CD14-positive monocyte (primary cell): ENCODE results near the gene TICAM1. TPM values are rescaled to one million over a fixed set of nuclear protein-coding genes. Genes with fewer than 3 reads are reported as not detected.
"Not testable (repeated sequence)": the region's sequence is repeated elsewhere in the genome, so short reads cannot be mapped to it uniquely, and the experiment has no call there.

Source experiments
- DNase-seq, 3 donors: peaks; one replicate each; pipeline ENCODE4 v3.0.0-alpha.2; 2011 to 2022
- H2AFZ ChIP-seq: 2 replicates; pipeline ENCODE4 v1.6.0; 2012; ENCODE audit warnings: mild to moderate bottlenecking, low read depth, low read length, inconsistent platforms; ENCODE audit not compliant: insufficient read depth, poor library complexity, severe bottlenecking
- H3K27ac ChIP-seq, 2 donors: 1 replicate in 1 of 2; 2 replicates in 1 of 2; pipeline ENCODE4 v1.5.1; 2012 to 2013; ENCODE audit warnings: low read length in 2 of 2, control low read depth in 1 of 2, inconsistent platforms in 1 of 2, low read depth in 1 of 2, mild to moderate bottlenecking in 1 of 2
- H3K27me3 ChIP-seq, 2 donors: one replicate each; pipeline versions ENCODE4 v1.6.0 to v1.6.1; 2011 to 2013; ENCODE audit warnings: low read length in 2 of 2; ENCODE audit not compliant: control insufficient read depth in 2 of 2, insufficient read depth in 2 of 2
- H3K36me3 ChIP-seq, 2 donors: replicated peaks in 1 of 2; 1 replicate in 1 of 2; 2 replicates in 1 of 2; pipeline versions ENCODE4 v1.5.1 to v1.6.1; 2012 to 2013; ENCODE audit warnings: low read length in 2 of 2, control low read depth in 1 of 2, inconsistent platforms in 1 of 2, mild to moderate bottlenecking in 1 of 2; ENCODE audit not compliant: insufficient read depth in 2 of 2, control insufficient read depth in 1 of 2
- H3K4me1 ChIP-seq, 2 donors: 1 replicate in 1 of 2; 2 replicates in 1 of 2; pipeline versions ENCODE4 v1.5.1 to v1.6.1; 2012 to 2013; ENCODE audit warnings: low read length in 2 of 2, control low read depth in 1 of 2, inconsistent platforms in 1 of 2, mild to moderate bottlenecking in 1 of 2, moderate library complexity in 1 of 2; ENCODE audit not compliant: insufficient read depth in 2 of 2, control insufficient read depth in 1 of 2
- H3K4me2 ChIP-seq: replicated peaks from 2 replicates; pipeline ENCODE3; 2012; ENCODE audit warnings: low read length, moderate library complexity, mild to moderate bottlenecking; ENCODE audit not compliant: poor library complexity, severe bottlenecking; ENCODE audit errors: extremely low read depth
- H3K4me3 ChIP-seq, 3 experiments: fragments of 200-600 bp in 1 of 3; sonication (generic) in 1 of 3; replicated peaks in 1 of 3; 1 replicate in 2 of 3; 2 replicates in 1 of 3; pipeline ENCODE4 v1.5.1; 2011 to 2013; ENCODE audit warnings: low read length in 3 of 3, mild to moderate bottlenecking in 3 of 3, control low read depth in 2 of 3, low read depth in 2 of 3, inconsistent platforms in 1 of 3, moderate library complexity in 1 of 3
- H3K79me2 ChIP-seq: 2 replicates; pipeline ENCODE4 v1.6.0; 2012; ENCODE audit warnings: mild to moderate bottlenecking, control low read depth, inconsistent platforms, low read length, moderate library complexity; ENCODE audit not compliant: insufficient read depth
- H3K9ac ChIP-seq: 2 replicates; pipeline ENCODE4 v1.6.0; 2017; ENCODE audit warnings: low read length, mild to moderate bottlenecking; ENCODE audit not compliant: insufficient read depth, poor library complexity, severe bottlenecking
- H3K9me3 ChIP-seq, 2 donors: replicated peaks in 1 of 2; 1 replicate in 1 of 2; 2 replicates in 1 of 2; pipeline versions ENCODE4 v1.5.1 to v1.6.1; 2012 to 2013; ENCODE audit warnings: low read length in 2 of 2, control low read depth in 1 of 2; ENCODE audit not compliant: control insufficient read depth in 1 of 2, insufficient read depth in 1 of 2
- H4K20me1 ChIP-seq: 2 replicates; pipeline ENCODE4 v1.6.0; 2012; ENCODE audit warnings: mild to moderate bottlenecking, low read length, control low read depth, moderate library complexity; ENCODE audit not compliant: insufficient read depth
- H3K27ac Mint-ChIP-seq, 7 donors: one replicate each; pipeline ENCODE4 v1.8.0; 2020; ENCODE audit warnings: mild to moderate bottlenecking in 7 of 7, mixed read lengths in 7 of 7, moderate library complexity in 6 of 7, inconsistent platforms in 2 of 7
- H3K27me3 Mint-ChIP-seq, 3 donors: one replicate each; pipeline ENCODE4 v1.8.0; 2021 to 2022; ENCODE audit warnings: low read depth in 3 of 3, mild to moderate bottlenecking in 3 of 3, mixed read lengths in 3 of 3, moderate library complexity in 3 of 3, inconsistent platforms in 1 of 3
- H3K36me3 Mint-ChIP-seq, 2 donors: one replicate each; pipeline ENCODE4 v1.8.0; 2020; ENCODE audit warnings: mixed read lengths in 2 of 2, inconsistent platforms in 1 of 2, mild to moderate bottlenecking in 1 of 2
- H3K4me1 Mint-ChIP-seq: one replicate; pipeline ENCODE4 v1.8.0; 2020; ENCODE audit warnings: mild to moderate bottlenecking, mixed read lengths
- H3K4me3 Mint-ChIP-seq, 2 donors: one replicate each; pipeline ENCODE4 v1.8.0; 2020; ENCODE audit warnings: mild to moderate bottlenecking in 2 of 2, mixed read lengths in 2 of 2, moderate library complexity in 1 of 2
- H3K9me3 Mint-ChIP-seq, 7 donors: one replicate each; pipeline ENCODE4 v1.8.0; 2020 to 2022; ENCODE audit warnings: mixed read lengths in 7 of 7, mild to moderate bottlenecking in 6 of 7, moderate library complexity in 6 of 7, inconsistent platforms in 2 of 7
- WGBS: methylation state at CpG from one replicate; pipeline ENCODE4 v1.1.5; 2013; ENCODE audit warnings: missing lambda C conversion rate; ENCODE audit not compliant: insufficient coverage; 5-methylcytosine and 5-hydroxymethylcytosine counted together
- intact Hi-C, 2 donors: fragments of 100-400 bp; cut with micrococcal nuclease; formaldehyde crosslinking; loops; one replicate each; pipeline versions ENCODE4 v1.15.0 to v1.15.1; 2023
- polyA plus RNA-seq, 3 donors: library from polyadenylated mRNA; depleted of rRNA in 1 of 3; unstranded in 2 of 3; stranded (reverse) in 1 of 3; fragments of 300-500 nt in 2 of 3; fragments of >200 nt in 1 of 3; fragmentation: Illumina TruSeq in 2 of 3; gene quantifications; 1 replicate in 2 of 3; 2 replicates in 1 of 3; pipeline ENCODE4 v1.2.3, GENCODE V29; 2012 to 2021

TICAM1 gene
- polyA plus RNA-seq, 3 donors: 5.9 to 10.7 (median 9.2) TPM

- H3K36me3 ChIP-seq: peaks cover 31 to 45% of the 10 kb centered on the region in 2 donors
- WGBS: 91% methylated on average over 23 of the region's 24 CpGs
Measured at GRCh38 chr19:4792866-4793195, 38.7 kb downstream of the TICAM1 start.

GRCh38 chr19:4792019-4792865 is 39.3 kb downstream of the TICAM1 start:
- Mint-ChIP-seq H3K36me3 (peaks cover 30 to 48% of the 10 kb centered on the region in 2 donors), H3K4me3 (peak overlapping the region; percentile 71 to 78), H3K4me1 (peaks cover 21% of the 10 kb centered on the region), H3K27ac (peak overlapping the region in 6 of 7 donors; percentile 54 to 89 (median 73)), H3K27me3 (peaks cover 0 to 11% (median 10%) of the 10 kb centered on the region in 3 donors)
- Histone ChIP-seq H2AFZ (peak overlapping the region; percentile 89), H3K27ac (peak overlapping the region in 1 of 2 donors; percentile 92), H4K20me1 (peaks cover 32% of the 10 kb centered on the region), H3K36me3 (peaks cover 31 to 40% of the 10 kb centered on the region in 2 donors), H3K4me1 (peaks cover 20 to 27% of the 10 kb centered on the region in 2 donors), H3K79me2 (peaks cover 51% of the 10 kb centered on the region), H3K9ac (peak overlapping the region; percentile 90), H3K4me3 (peak overlapping the region; percentile 79 to 89 (median 79)), H3K4me2 (peak overlapping the region; percentile 76)
- H3K9me3 ChIP-seq, H3K27me3 ChIP-seq, H3K9me3 Mint-ChIP-seq, DNase-seq: not testable (repeated sequence)
- 14% methylated on average over 75 of the region's 75 CpGs for WGBS
- intact Hi-C loops: loop anchor here in 1 of 2 donors (5.0 kb wide), 1 partner anchor 120 kb away; the partner anchor contains the start of gene MYDGF

More at GRCh38 chr19:4792866-4793195, 38.7 kb downstream of the TICAM1 start:
- Mint-ChIP-seq H3K4me3 (peak overlapping the region; percentile 71 to 78), H3K27ac (peak overlapping the region in 4 of 7 donors; percentile 52 to 75 (median 64)), H3K36me3 (peaks cover 30 to 53% of the 10 kb centered on the region in 2 donors), H3K4me1 (peaks cover 21% of the 10 kb centered on the region), H3K27me3 (peaks cover 0 to 11% (median 10%) of the 10 kb centered on the region in 3 donors)
- Histone ChIP-seq H4K20me1 (peaks cover 34% of the 10 kb centered on the region), H3K27ac (peak overlapping the region in 1 of 2 donors; percentile 92), H3K4me2 (peak overlapping the region; percentile 76), H3K4me3 (peak overlapping the region in 1 of 3 experiments; percentile 89), H3K79me2 (peaks cover 51% of the 10 kb centered on the region), H3K4me1 (peaks cover 20 to 27% of the 10 kb centered on the region in 2 donors)
- not testable (repeated sequence) for H3K27me3 ChIP-seq, DNase-seq, H3K9me3 ChIP-seq, H3K9ac ChIP-seq, H2AFZ ChIP-seq, H3K9me3 Mint-ChIP-seq
- intact Hi-C loops: loop anchor here in 1 of 2 donors (5.0 kb wide), 1 partner anchor 121 kb away; the partner anchor contains the start of gene MYDGF
